Hepatocyte (in vitro differentiated cells): ENCODE measurements around the gene CDC42SE1. TPM values are rescaled to one million over a fixed set of nuclear protein-coding genes. Genes with fewer than 3 reads are reported as not detected.
A peak's percentile ranks its signal among the peaks of the same experiment; 100 is the strongest.

Experiments used
- DNase-seq: peaks from one replicate; pipeline ENCODE4 v3.0.0-alpha.2; 2016; ENCODE audit warnings: low spot score
- H2AFZ ChIP-seq: fragments of 200-600 bp; sonication (generic); 2 replicates; pipeline ENCODE4 v1.6.0; 2016; ENCODE audit warnings: antibody characterized with exemption, mild to moderate bottlenecking
- H3K27ac ChIP-seq: fragments of 200-600 bp; sonication (generic); 2 replicates; pipeline ENCODE4 v1.5.1; 2016; ENCODE audit warnings: mild to moderate bottlenecking
- H3K27me3 ChIP-seq: fragments of 200-600 bp; sonication (generic); 2 replicates; pipeline ENCODE4 v1.6.1; 2016
- H3K36me3 ChIP-seq: fragments of 200-600 bp; sonication (generic); replicated peaks from 2 replicates; pipeline ENCODE4 v1.5.1; 2016; ENCODE audit warnings: low read depth; ENCODE audit not compliant: insufficient read depth
- H3K4me1 ChIP-seq: fragments of 200-600 bp; sonication (generic); 2 replicates; pipeline ENCODE4 v1.5.1; 2016; ENCODE audit warnings: mild to moderate bottlenecking, moderate library complexity; ENCODE audit not compliant: insufficient read depth
- H3K4me2 ChIP-seq: fragments of 200-600 bp; sonication (generic); 2 replicates; pipeline ENCODE4 v1.6.0; 2016
- H3K4me3 ChIP-seq: fragments of 200-600 bp; sonication (generic); 2 replicates; pipeline ENCODE4 v1.5.1; 2016; ENCODE audit warnings: mild to moderate bottlenecking
- H3K79me2 ChIP-seq: fragments of 200-600 bp; sonication (generic); 2 replicates; pipeline ENCODE4 v1.6.0; 2017; ENCODE audit warnings: mild to moderate bottlenecking
- H3K9me2 ChIP-seq: fragments of 200-600 bp; sonication (generic); replicated peaks from 2 replicates; pipeline ENCODE4 v1.6.0; 2017; ENCODE audit warnings: mild to moderate bottlenecking; ENCODE audit not compliant: insufficient read depth
- H3K9me3 ChIP-seq: fragments of 200-600 bp; sonication (generic); 2 replicates; pipeline ENCODE4 v1.5.1; 2016; ENCODE audit warnings: low read depth, mild to moderate bottlenecking
- H4K20me1 ChIP-seq: fragments of 200-600 bp; sonication (generic); 2 replicates; pipeline ENCODE4 v1.6.0; 2016; ENCODE audit warnings: mild to moderate bottlenecking; ENCODE audit not compliant: insufficient read depth, poor library complexity, severe bottlenecking
- EZH2 ChIP-seq: fragments of 200-600 bp; sonication (generic); IDR thresholded peaks from 2 replicates; pipeline ENCODE4 v1.6.1; 2016; ENCODE audit warnings: antibody characterized with exemption, mild to moderate bottlenecking, borderline replicate concordance
- EZH2phosphoT487 ChIP-seq: fragments of 200-600 bp; sonication (generic); IDR thresholded peaks from one replicate; pipeline ENCODE4 v1.6.1; 2018; ENCODE audit warnings: antibody characterized with exemption, mild to moderate bottlenecking, low read depth, moderate library complexity; ENCODE audit not compliant: unreplicated experiment, severe bottlenecking
- WGBS: methylation state at CpG from one replicate; pipeline ENCODE4 v1.1.6; 2016; ENCODE audit warnings: low lambda C conversion rate; ENCODE audit errors: missing lambda C conversion rate; 5-methylcytosine and 5-hydroxymethylcytosine counted together
- polyA plus RNA-seq: library from polyadenylated mRNA; unstranded; fragments of >200 nt; fragmentation: Nextera tagmentation; extraction: Ambion mirVana; gene quantifications from 2 replicates; pipeline ENCODE4 v1.2.1, GENCODE V29; 2016
- total RNA-seq: library from RNA; depleted of rRNA; stranded (reverse); fragments of >200 nt; gene quantifications from 2 replicates; pipeline ENCODE4 v1.2.3, GENCODE V29; 2014
- TF ChIP-seq, protein P1 (sequence below): fragments of 200-600 bp; sonication (generic); IDR thresholded peaks from 2 replicates; pipeline ENCODE4 v1.5.1; 2016; ENCODE audit warnings: antibody characterized with exemption, mild to moderate bottlenecking; ENCODE audit not compliant: poor library complexity

Gene CDC42SE1
- total and polyA plus RNA-seq, 2 experiments from 2014 or later = 19.0 to 60.2 TPM

DNA sequence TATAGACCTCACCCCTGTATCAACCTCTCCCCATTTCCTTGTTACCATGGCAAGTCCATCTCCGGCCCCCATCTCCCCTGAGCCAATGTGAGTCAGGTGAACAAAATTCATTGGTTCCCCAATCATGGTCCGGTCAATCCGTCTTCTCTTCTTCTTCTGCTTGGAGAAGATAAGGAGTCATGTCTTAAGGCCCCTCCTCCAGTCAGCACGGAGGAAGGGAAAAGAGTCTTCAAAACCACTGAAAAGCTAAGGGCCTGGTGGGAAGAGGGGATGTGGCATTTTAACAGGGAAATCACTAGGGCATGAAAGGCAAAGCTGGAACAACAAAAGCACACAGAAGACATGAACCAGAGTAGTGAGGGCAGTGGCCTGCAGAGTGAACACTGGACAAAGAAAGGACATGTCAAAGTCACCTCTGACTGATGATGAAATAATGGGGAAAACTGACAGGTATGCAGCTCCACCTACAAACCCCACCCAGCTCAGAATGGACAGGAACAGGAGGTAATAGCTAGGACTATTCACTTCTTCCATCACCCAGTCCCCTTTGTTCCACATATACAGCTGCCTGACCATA lies 4.4 kb downstream of the CDC42SE1 start:
- Histone ChIP-seq H3K27me3 (no peaks in the 10 kb centered on the region), H3K36me3 (no peaks in the 10 kb centered on the region), H4K20me1 (peaks cover 19% of the 10 kb centered on the region), H2AFZ (no peak overlapping the region), H3K4me2 (peak overlapping the region; percentile 96), H3K4me3 (no peak overlapping the region), H3K9me2 (no peaks in the 10 kb centered on the region), H3K4me1 (peaks cover 25% of the 10 kb centered on the region), H3K9me3 (no peaks in the 10 kb centered on the region), H3K79me2 (peaks cover 63% of the 10 kb centered on the region), H3K27ac (peak overlapping the region; percentile 100)
- TF ChIP-seq EZH2 = no peak
- TF ChIP-seq, protein P1, sequence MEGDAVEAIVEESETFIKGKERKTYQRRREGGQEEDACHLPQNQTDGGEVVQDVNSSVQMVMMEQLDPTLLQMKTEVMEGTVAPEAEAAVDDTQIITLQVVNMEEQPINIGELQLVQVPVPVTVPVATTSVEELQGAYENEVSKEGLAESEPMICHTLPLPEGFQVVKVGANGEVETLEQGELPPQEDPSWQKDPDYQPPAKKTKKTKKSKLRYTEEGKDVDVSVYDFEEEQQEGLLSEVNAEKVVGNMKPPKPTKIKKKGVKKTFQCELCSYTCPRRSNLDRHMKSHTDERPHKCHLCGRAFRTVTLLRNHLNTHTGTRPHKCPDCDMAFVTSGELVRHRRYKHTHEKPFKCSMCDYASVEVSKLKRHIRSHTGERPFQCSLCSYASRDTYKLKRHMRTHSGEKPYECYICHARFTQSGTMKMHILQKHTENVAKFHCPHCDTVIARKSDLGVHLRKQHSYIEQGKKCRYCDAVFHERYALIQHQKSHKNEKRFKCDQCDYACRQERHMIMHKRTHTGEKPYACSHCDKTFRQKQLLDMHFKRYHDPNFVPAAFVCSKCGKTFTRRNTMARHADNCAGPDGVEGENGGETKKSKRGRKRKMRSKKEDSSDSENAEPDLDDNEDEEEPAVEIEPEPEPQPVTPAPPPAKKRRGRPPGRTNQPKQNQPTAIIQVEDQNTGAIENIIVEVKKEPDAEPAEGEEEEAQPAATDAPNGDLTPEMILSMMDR = no peak
- TF ChIP-seq EZH2phosphoT487 = no peak
- DNase-seq = no peak
- WGBS = 83% methylated on average over 4 of the region's 4 CpGs

DNA sequence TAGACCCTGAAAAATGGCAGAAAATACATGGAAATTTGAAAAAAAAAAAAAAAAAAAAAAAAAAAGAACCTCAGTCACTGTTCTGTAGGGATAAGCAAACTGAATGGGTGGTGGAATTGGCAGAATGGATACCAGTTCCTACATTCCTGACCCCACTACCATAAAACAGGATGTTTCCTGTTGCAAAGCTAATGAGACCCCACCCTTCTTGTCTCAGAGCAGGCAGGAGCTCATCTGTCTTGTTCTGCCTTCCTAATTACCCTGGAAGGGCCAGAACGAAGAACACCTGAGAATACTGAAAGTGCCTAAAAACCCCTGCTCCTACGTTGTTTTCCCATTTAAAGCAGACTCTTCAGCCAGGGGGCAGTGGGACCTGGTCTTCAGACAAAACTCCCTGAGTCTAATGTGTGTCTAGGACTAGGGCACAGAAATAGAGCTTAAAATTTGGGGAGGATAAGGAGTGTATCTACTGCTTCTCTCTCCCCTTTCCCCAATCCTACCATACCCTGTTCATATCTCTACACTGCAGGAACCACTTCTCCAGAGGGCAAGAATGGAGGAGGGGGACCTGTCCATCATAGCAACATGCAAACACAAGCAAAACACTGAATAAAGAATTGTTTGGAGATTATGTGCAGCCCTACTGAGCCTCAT lies 7.9 kb downstream of the CDC42SE1 start:
- Histone ChIP-seq H3K27me3 (no peaks in the 10 kb centered on the region), H3K27ac (no peak overlapping the region), H3K36me3 (no peaks in the 10 kb centered on the region), H3K79me2 (peaks cover 38% of the 10 kb centered on the region), H4K20me1 (peaks cover 7% of the 10 kb centered on the region), H3K4me3 (no peak overlapping the region), H2AFZ (no peak overlapping the region), H3K9me2 (no peaks in the 10 kb centered on the region), H3K4me2 (no peak overlapping the region), H3K4me1 (peaks cover 15% of the 10 kb centered on the region), H3K9me3 (no peaks in the 10 kb centered on the region)
- WGBS = 67% methylated on average over 2 of the region's 2 CpGs
- TF ChIP-seq EZH2phosphoT487 (no peak), EZH2 (no peak)
- TF ChIP-seq, protein P1 = no peak
- no peak for DNase-seq

DNA sequence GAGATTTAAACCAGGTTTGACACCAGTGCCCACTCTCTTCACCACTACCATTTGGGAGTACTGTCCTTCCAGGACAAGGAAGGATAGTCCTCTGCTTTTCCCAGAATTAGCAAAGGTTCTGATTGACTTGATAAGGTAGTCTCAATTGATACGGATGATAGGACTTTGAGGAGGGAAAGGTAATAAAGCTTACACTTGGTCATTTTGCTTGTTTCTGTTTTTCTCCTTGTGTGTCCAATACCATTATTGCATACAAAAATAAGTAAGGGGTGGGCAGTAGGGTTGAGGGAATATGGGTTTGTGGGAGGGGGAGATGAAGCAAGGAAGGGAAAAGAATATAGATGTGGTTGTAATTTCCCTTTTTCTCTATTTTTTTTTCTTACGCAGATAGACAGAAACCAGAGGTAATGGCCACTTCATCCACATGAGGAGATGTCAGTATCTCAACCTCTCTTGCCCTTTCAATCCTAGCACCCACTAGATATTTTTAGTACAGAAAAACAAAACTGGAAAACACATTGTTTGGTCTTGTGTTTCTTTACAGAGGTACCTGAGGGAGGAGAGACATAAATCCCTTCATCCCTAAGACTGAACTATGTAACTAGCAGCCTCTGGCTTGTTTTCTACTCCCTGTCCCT lies 9.3 kb downstream of the CDC42SE1 start:
- no peaks in the 10 kb centered on the region for H3K9me3 ChIP-seq

More for the DNA sequence above, 9.3 kb downstream of the CDC42SE1 start:
- Histone ChIP-seq H3K36me3 (no peaks in the 10 kb centered on the region), H3K27ac (no peak overlapping the region), H2AFZ (no peak overlapping the region), H3K4me3 (no peak overlapping the region), H3K4me2 (peak overlapping the region; percentile 97), H3K4me1 (peaks cover 6% of the 10 kb centered on the region), H3K79me2 (peaks cover 25% of the 10 kb centered on the region), H3K9me2 (no peaks in the 10 kb centered on the region), H4K20me1 (no peaks in the 10 kb centered on the region), H3K27me3 (no peaks in the 10 kb centered on the region)
- 96% methylated on average over 2 of the region's 2 CpGs for WGBS
- DNase-seq = no peak
- TF ChIP-seq EZH2 (no peak), EZH2phosphoT487 (no peak)
- TF ChIP-seq, protein P1 = no peak
